ENCODE results near the gene HACD3.
"Not testable (repeated sequence)": the region's sequence is repeated elsewhere in the genome, so short reads cannot be mapped to it uniquely, and the experiment has no call there.

The HACD3 gene

GRCh38 chr15:65530318-65531111, at the start of gene HACD3:
HACD3 (plus strand) TSS chr15:65530463; CDS start chr15:65530632, 169 bp downstream.
- peak; percentile 87 for DNase-seq (ENCODE audit: low read depth)

GRCh38 chr15:65484876-65485275, 45.4 kb upstream of the HACD3 start:
- DNase-seq (ENCODE audit: low read depth) = no peak

- no peak for DNase-seq (ENCODE audit: low read depth)
Measured at GRCh38 chr15:65494076-65494475, 36.2 kb upstream of the HACD3 start.

- no peak for DNase-seq (ENCODE audit: low read depth)
Measured at GRCh38 chr15:65509321-65509720, 20.9 kb upstream of the HACD3 start.

- no peak for DNase-seq (ENCODE audit: low read depth)
Measured at GRCh38 chr15:65512189-65512588, 18.1 kb upstream of the HACD3 start.

- no peak for DNase-seq (ENCODE audit: low read depth)
Measured at GRCh38 chr15:65512807-65513416, 17.4 kb upstream of the HACD3 start.

GRCh38 chr15:65516997-65517865, 13.0 kb upstream of the HACD3 start, which contains the start of gene DPP8:
DPP8 (minus strand) TSS chr15:65517689; CDS start chr15:65512553, 5,136 bp downstream.
- DNase-seq (ENCODE audit: low read depth) = peak; percentile 91

GRCh38 chr15:65517866-65518207, 12.4 kb upstream of the HACD3 start:
- no peak for DNase-seq (ENCODE audit: low read depth)

- no peak for DNase-seq (ENCODE audit: low read depth)
Measured at GRCh38 chr15:65518633-65519285, 11.5 kb upstream of the HACD3 start.

- no peak for DNase-seq (ENCODE audit: low read depth)
Measured at GRCh38 chr15:65521350-65521749, 8.9 kb upstream of the HACD3 start.

- DNase-seq (ENCODE audit: low read depth) = no peak
Measured at GRCh38 chr15:65524226-65524625, 6.0 kb upstream of the HACD3 start.

GRCh38 chr15:65525622-65526021, 4.6 kb upstream of the HACD3 start:
- DNase-seq (ENCODE audit: low read depth) = no peak

GRCh38 chr15:65528461-65529060, 1.7 kb upstream of the HACD3 start:
- no peak for DNase-seq (ENCODE audit: low read depth)

GRCh38 chr15:65529762-65530317, 423 bp upstream of the HACD3 start:
- no peak for DNase-seq (ENCODE audit: low read depth)

- DNase-seq (ENCODE audit: low read depth) = no peak
Measured at GRCh38 chr15:65532738-65533051, 2.4 kb downstream of the HACD3 start.

GRCh38 chr15:65533057-65533756, 2.9 kb downstream of the HACD3 start:
- DNase-seq (ENCODE audit: low read depth) = no peak

GRCh38 chr15:65535192-65535591, 4.9 kb downstream of the HACD3 start:
- DNase-seq (ENCODE audit: low read depth) = no peak

- no peak for DNase-seq (ENCODE audit: low read depth)
Measured at GRCh38 chr15:65540314-65540713, 10.1 kb downstream of the HACD3 start.

GRCh38 chr15:65541231-65541820, 11.1 kb downstream of the HACD3 start:
- DNase-seq (ENCODE audit: low read depth) = no peak

GRCh38 chr15:65547841-65548240, 17.6 kb downstream of the HACD3 start:
- no peak for DNase-seq (ENCODE audit: low read depth)

- DNase-seq (ENCODE audit: low read depth) = not testable (repeated sequence)
Measured at GRCh38 chr15:65549288-65549687, 19.0 kb downstream of the HACD3 start.

All from stimulated activated CD8-positive, alpha-beta memory T cell treated with anti-CD3 and anti-CD28 coated beads, Interleukin-15, amount 100 ng/mL, for 24 hours (primary cell).